HepG2 (cell line): ENCODE data around the gene CDK17. TPM values are rescaled to one million over a fixed set of nuclear protein-coding genes. Genes with fewer than 3 reads are reported as not detected.

Experiments
- ARID3A ChIP-seq: IDR thresholded peaks from 2 replicates; pipeline ENCODE4 v1.6.1; 2012; ENCODE audit warnings: low read depth, low read length, improper control_type of control experiment
- ETS1 ChIP-seq: sonication (generic); formaldehyde crosslinking; IDR thresholded peaks from 2 replicates; pipeline ENCODE4 v1.4.0; 2020; ENCODE audit warnings: missing genetic modification reagents
- FOXO1 ChIP-seq: sonication (generic); formaldehyde crosslinking; IDR thresholded peaks from 2 replicates; pipeline ENCODE4 v1.4.0; 2020; ENCODE audit warnings: missing genetic modification reagents
- GATA4 ChIP-seq: sonication (generic); IDR thresholded peaks from 2 replicates; pipeline ENCODE4 v1.6.1; 2016; ENCODE audit warnings: antibody characterized with exemption, low read depth, borderline replicate concordance
- HNRNPUL1 ChIP-seq: fragments of 200-400 bp; formaldehyde crosslinking; IDR thresholded peaks from 2 replicates; pipeline ENCODE4 v1.6.1; 2017; ENCODE audit warnings: low read depth, mild to moderate bottlenecking, low read length, moderate library complexity
- HOXA5 ChIP-seq: sonication (generic); formaldehyde crosslinking; IDR thresholded peaks from 2 replicates; pipeline ENCODE4 v1.4.0; 2020; ENCODE audit warnings: missing genetic modification reagents
- IKZF5 ChIP-seq: IDR thresholded peaks from 2 replicates; pipeline ENCODE4 v1.6.1; 2018; ENCODE audit warnings: missing genetic modification reagents, mild to moderate bottlenecking, missing compliant biosample characterization
- LCORL ChIP-seq, 2 experiments: fragments of 450-650 bp in 1 of 2; sonication (generic) in 1 of 2; formaldehyde crosslinking in 1 of 2; IDR thresholded peaks; 2 replicates each; pipeline versions ENCODE4 v1.5.0 to v1.6.1; 2017 to 2020; ENCODE audit warnings: antibody characterized with exemption in 1 of 2, missing genetic modification reagents in 1 of 2
- MIER3 ChIP-seq: IDR thresholded peaks from 2 replicates; pipeline ENCODE4 v1.6.1; 2016; ENCODE audit warnings: missing compliant biosample characterization, borderline replicate concordance
- MXD3 ChIP-seq: IDR thresholded peaks from 2 replicates; pipeline ENCODE4 v1.6.1; 2016; ENCODE audit warnings: mild to moderate bottlenecking, missing biosample characterization, missing genetic modification reagents
- ONECUT2 ChIP-seq: sonication (generic); formaldehyde crosslinking; IDR thresholded peaks from 2 replicates; pipeline ENCODE4 v1.4.0; 2020; ENCODE audit warnings: missing genetic modification reagents
- PAF1 ChIP-seq: IDR thresholded peaks from 2 replicates; pipeline ENCODE4 v1.6.1; 2016; ENCODE audit warnings: missing genetic modification reagents, missing compliant biosample characterization
- PCBP1 ChIP-seq: fragments of 200-400 bp; formaldehyde crosslinking; IDR thresholded peaks from 2 replicates; pipeline ENCODE4 v1.6.1; 2017; ENCODE audit warnings: mild to moderate bottlenecking, low read depth, low read length, borderline replicate concordance
- RCOR2 ChIP-seq: IDR thresholded peaks from 2 replicates; pipeline ENCODE4 v1.6.1; 2016; ENCODE audit warnings: missing biosample characterization, missing genetic modification reagents
- SALL1 ChIP-seq: sonication (generic); formaldehyde crosslinking; IDR thresholded peaks from 2 replicates; pipeline ENCODE4 v1.8.0; 2022; ENCODE audit warnings: mild to moderate bottlenecking, missing genetic modification reagents
- SMAD3 ChIP-seq: sonication (generic); formaldehyde crosslinking; IDR thresholded peaks from 2 replicates; pipeline ENCODE4 v1.4.0; 2020; ENCODE audit warnings: missing genetic modification reagents
- SRY ChIP-seq: sonication (generic); formaldehyde crosslinking; IDR thresholded peaks from 2 replicates; pipeline ENCODE4 v1.8.0; 2022; ENCODE audit warnings: mild to moderate bottlenecking, missing genetic modification reagents
- TFAP4 ChIP-seq: sonication (generic); IDR thresholded peaks from 2 replicates; pipeline ENCODE4 v1.6.1; 2016; ENCODE audit warnings: low read depth, borderline replicate concordance
- ZBTB49 ChIP-seq: sonication (generic); formaldehyde crosslinking; IDR thresholded peaks from 2 replicates; pipeline ENCODE4 v1.4.0; 2020; ENCODE audit warnings: missing genetic modification reagents, borderline replicate concordance
- ZNF33B ChIP-seq: sonication (generic); formaldehyde crosslinking; IDR thresholded peaks from 2 replicates; pipeline ENCODE4 v1.5.1; 2020; ENCODE audit warnings: mild to moderate bottlenecking, missing genetic modification reagents
- ZNF501 ChIP-seq: sonication (generic); formaldehyde crosslinking; IDR thresholded peaks from 2 replicates; pipeline ENCODE4 v1.5.1; 2020; ENCODE audit warnings: mild to moderate bottlenecking, moderate library complexity, missing genetic modification reagents
- ZNF605 ChIP-seq: sonication (generic); formaldehyde crosslinking; IDR thresholded peaks from 2 replicates; pipeline ENCODE4 v1.8.0; 2022; ENCODE audit warnings: mild to moderate bottlenecking, missing genetic modification reagents
- ZNF7 ChIP-seq: IDR thresholded peaks from 2 replicates; pipeline ENCODE4 v1.6.1; 2016; ENCODE audit warnings: missing biosample characterization, missing genetic modification reagents
- ZNF816 ChIP-seq: sonication (generic); formaldehyde crosslinking; IDR thresholded peaks from 2 replicates; pipeline ENCODE4 v1.8.0; 2022; ENCODE audit warnings: missing genetic modification reagents, mild to moderate bottlenecking, borderline replicate concordance
- polyA plus RNA-seq, 8 experiments: library from polyadenylated mRNA; depleted of rRNA in 3 of 8; stranded (reverse) in 7 of 8; unstranded in 1 of 8; fragments of >200 nt; fragmentation: Illumina TruSeq in 4 of 8; extraction: Trizol in 4 of 8; gene quantifications; 2 replicates each; pipeline versions ENCODE4 v1.2.1 to v1.2.3, GENCODE V29; 2011 to 2016; ENCODE audit warnings: low read depth in 4 of 8, missing spikeins in 1 of 8, mixed read lengths in 1 of 8; ENCODE audit not compliant: insufficient read depth in 1 of 8
- total RNA-seq, 5 experiments: library from RNA; depleted of rRNA; stranded (reverse); fragments of >200 nt; fragmentation: Illumina TruSeq; extraction: Trizol; gene quantifications; 2 replicates each; pipeline ENCODE4 v1.2.3, GENCODE V29; 2016; ENCODE audit warnings: low read depth in 1 of 5

Gene CDK17
- total and polyA plus RNA-seq, 2 of the 13 experiments (the other 11 are each of a cell fraction or from before 2014, with no cell fraction given): 9.9 to 22.3 TPM

- TF ChIP-seq ZNF33B (CRISPR knock-in tag) (no peak), IKZF5 (CRISPR knock-in tag) (peak; percentile 58; the same call in 1 of the 2 replicates), ZNF605 (CRISPR knock-in tag) (0 out of 2 replicates have a peak, but pooled peaks have one; percentile 74), ZNF816 (CRISPR knock-in tag) (no peak), MXD3 (CRISPR knock-in tag) (no peak), SALL1 (CRISPR knock-in tag) (peak; percentile 97), PAF1 (CRISPR knock-in tag) (no peak), RCOR2 (CRISPR knock-in tag) (peak; percentile 77), LCORL (IDR thresholded peaks at IDR 0.05) (no peak), LCORL (CRISPR knock-in tag; IDR thresholded peaks at IDR 0.05) (peak; percentile 53; the same call in 1 of the 2 replicates), ZNF7 (CRISPR knock-in tag) (no peak), TFAP4 (peak; percentile 98), ARID3A (peak; percentile 66; the same call in 1 of the 2 replicates), MIER3 (CRISPR knock-in tag) (peak; percentile 76; the same call in 1 of the 2 replicates), GATA4 (peak; percentile 80), ZNF501 (CRISPR knock-in tag) (peak; percentile 49; the same call in 1 of the 2 replicates), SRY (no peak), ZBTB49 (CRISPR knock-in tag) (no peak), HOXA5 (no peak), PCBP1 (no peak), ETS1 (CRISPR knock-in tag) (no peak), SMAD3 (CRISPR knock-in tag) (0 out of 2 replicates have a peak, but pooled peaks have one; percentile 41), ONECUT2 (CRISPR knock-in tag) (peak; percentile 78; the same call in 1 of the 2 replicates), FOXO1 (CRISPR knock-in tag) (peak; percentile 81; the same call in 1 of the 2 replicates), HNRNPUL1 (no peak)
These were observed 136.8 kb downstream of the CDK17 start (continued) for GRCh38 chr12:96263449-96263902.
